ENCODE measurements around the gene RPN1.

The RPN1 gene

GRCh38 chr3:128648940-128649663 is 1.5 kb downstream of the RPN1 start:
- no peak for FAIRE-seq

GRCh38 chr3:128648402-128648801 is 2.2 kb downstream of the RPN1 start:
- no peak for FAIRE-seq

- no peak for FAIRE-seq
Measured at GRCh38 chr3:128647307-128647706, 3.3 kb downstream of the RPN1 start.

GRCh38 chr3:128634075-128634611 is 16.5 kb downstream of the RPN1 start:
- FAIRE-seq = no peak

GRCh38 chr3:128632301-128632700 is 18.3 kb downstream of the RPN1 start:
- no peak for FAIRE-seq

- no peak for FAIRE-seq
Measured at GRCh38 chr3:128629936-128630335, 20.7 kb downstream of the RPN1 start.

GRCh38 chr3:128625409-128625945 is 25.1 kb downstream of the RPN1 start:
- no peak for FAIRE-seq

GRCh38 chr3:128624526-128625138 is 26.0 kb downstream of the RPN1 start:
- no peak for FAIRE-seq

GRCh38 chr3:128623762-128624176 is 26.8 kb downstream of the RPN1 start:
- FAIRE-seq = no peak

- no peak for FAIRE-seq
Measured at GRCh38 chr3:128621931-128622330, 28.7 kb downstream of the RPN1 start.

- FAIRE-seq = no peak
Measured at GRCh38 chr3:128621234-128621633, 29.4 kb downstream of the RPN1 start.

GRCh38 chr3:128620268-128620691 is 30.3 kb downstream of the RPN1 start:
- no peak for FAIRE-seq

- FAIRE-seq = no peak
Measured at GRCh38 chr3:128619146-128619890, 31.3 kb downstream of the RPN1 start.

- no peak for FAIRE-seq
Measured at GRCh38 chr3:128618398-128618726, 32.3 kb downstream of the RPN1 start.

GRCh38 chr3:128617557-128618397 is 32.8 kb downstream of the RPN1 start:
- FAIRE-seq = peak; percentile 92

GRCh38 chr3:128617270-128617556 is 33.4 kb downstream of the RPN1 start:
- FAIRE-seq = no peak

GRCh38 chr3:128616516-128617269 is 33.9 kb downstream of the RPN1 start:
- no peak for FAIRE-seq

- no peak for FAIRE-seq
Measured at GRCh38 chr3:128614076-128614475, 36.5 kb downstream of the RPN1 start.

GRCh38 chr3:128613083-128613829 is 37.4 kb downstream of the RPN1 start:
- FAIRE-seq = no peak

- no peak for FAIRE-seq
Measured at GRCh38 chr3:128610451-128611070, 40.1 kb downstream of the RPN1 start.

GRCh38 chr3:128609294-128609693 is 41.3 kb downstream of the RPN1 start:
- no peak for FAIRE-seq
